Measurements from ENCODE around the gene OGFR. TPM values are rescaled to one million over a fixed set of nuclear protein-coding genes. Genes with fewer than 3 reads are reported as not detected.

Gene OGFR
- total RNA-seq, 1 experiment from 2014 or later: 46.1 TPM

DNA sequence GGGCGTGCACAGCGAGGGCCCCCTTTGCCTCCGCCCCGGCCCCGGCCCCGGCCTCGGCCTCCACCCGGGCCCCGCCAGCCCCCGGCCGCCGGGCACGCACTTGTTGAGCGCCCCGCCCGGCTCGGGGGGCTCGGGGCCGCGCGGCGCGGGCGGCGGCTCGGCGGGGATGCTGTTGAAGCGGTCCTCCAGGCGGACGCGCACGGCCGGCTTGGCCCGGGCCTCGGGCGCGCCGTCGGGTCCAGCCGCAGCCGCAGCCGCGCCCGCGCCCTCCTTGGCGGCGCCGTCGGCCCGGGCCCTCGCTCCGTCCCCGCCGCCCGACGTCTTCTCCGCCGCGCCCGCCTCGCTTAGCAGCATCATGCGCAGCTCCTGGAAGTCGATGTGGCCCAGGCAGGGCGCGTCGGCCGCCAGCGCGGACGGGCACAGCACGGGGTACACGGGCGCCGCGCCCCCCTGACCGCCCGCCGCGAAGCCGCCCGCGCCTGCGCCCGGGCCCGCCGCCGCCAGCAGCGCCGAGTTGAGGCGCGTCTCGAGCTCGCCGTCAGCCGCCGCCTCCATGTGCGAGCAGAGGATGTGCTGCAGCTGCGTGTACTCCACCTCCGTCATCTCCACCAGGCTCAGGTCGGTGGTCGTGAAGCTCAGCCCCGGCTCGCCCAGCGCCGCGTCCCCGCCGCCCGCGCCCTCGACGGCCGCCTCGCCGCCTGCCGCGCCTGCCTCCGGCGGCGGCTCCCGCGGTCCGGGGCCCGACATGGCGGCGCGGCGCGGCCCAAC is 56.5 kb downstream of the OGFR start:
- POLR2A ChIA-PET (ENCODE audit: low non-redundant PET): no interaction called here
- CTCF ChIA-PET: no interaction called here

DNA sequence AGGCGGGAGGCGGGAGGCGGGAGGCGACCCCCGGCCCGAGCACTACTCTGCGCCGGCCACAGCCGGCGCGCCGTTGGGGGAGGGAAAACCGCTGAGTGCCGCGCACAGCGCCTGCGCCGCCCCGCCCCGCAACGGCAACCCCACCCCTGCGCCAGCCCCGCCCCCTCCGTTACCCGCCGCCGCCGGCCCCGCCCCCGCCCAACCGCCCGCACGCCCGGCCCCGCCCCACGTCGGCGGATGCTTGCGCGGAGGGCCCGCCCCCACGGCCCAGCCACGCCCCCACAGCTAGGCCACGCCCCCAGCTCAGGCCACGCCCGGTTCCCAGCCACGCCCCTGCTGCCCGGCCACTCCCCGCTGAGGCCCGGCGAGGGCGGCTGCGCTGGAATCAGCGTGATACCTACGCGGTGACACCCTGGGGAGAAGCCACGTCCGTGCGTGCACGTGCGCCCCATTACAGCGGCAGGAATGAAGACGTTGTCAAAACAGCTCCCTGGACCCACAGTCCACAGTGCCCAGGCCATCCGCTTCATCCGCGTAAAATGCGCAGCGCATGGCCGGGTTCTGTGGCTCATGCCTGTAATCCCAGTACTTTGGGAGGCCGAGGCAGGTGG is 57.2 kb downstream of the OGFR start, which contains the start of gene TCFL5:
TCFL5 (minus strand) TSS at position 97 of the 611 bp plus-strand sequence. CDS start 152 bp downstream, outside the sequence.
- Histone ChIP-seq H3K4me3 (ENCODE audit: low read depth, low read length, poor library complexity, severe bottlenecking) (peak within 1 kb of the TSS; percentile 70), H3K4me1 (ENCODE audit: insufficient read depth, low read length, poor library complexity, severe bottlenecking) (peaks cover 10% of the 10 kb centered on the region), H3K36me3 (ENCODE audit: insufficient read depth, low read length, poor library complexity, severe bottlenecking) (peaks cover 12% of the 10 kb centered on the region), H3K27ac (ENCODE audit: low read depth, low read length, poor library complexity, severe bottlenecking) (peak within 1 kb of the TSS; percentile 59), H3K27me3 (replicated peaks; ENCODE audit: insufficient read depth, low read depth, low read length, poor library complexity) (no peaks in the 10 kb centered on the region), H3K9me3 (ENCODE audit: low read depth, low read length, poor library complexity, severe bottlenecking) (no peaks in the 10 kb centered on the region)
- DNase-seq (ENCODE audit: low spot score): peak; percentile 84
- TF ChIP-seq, protein P1, sequence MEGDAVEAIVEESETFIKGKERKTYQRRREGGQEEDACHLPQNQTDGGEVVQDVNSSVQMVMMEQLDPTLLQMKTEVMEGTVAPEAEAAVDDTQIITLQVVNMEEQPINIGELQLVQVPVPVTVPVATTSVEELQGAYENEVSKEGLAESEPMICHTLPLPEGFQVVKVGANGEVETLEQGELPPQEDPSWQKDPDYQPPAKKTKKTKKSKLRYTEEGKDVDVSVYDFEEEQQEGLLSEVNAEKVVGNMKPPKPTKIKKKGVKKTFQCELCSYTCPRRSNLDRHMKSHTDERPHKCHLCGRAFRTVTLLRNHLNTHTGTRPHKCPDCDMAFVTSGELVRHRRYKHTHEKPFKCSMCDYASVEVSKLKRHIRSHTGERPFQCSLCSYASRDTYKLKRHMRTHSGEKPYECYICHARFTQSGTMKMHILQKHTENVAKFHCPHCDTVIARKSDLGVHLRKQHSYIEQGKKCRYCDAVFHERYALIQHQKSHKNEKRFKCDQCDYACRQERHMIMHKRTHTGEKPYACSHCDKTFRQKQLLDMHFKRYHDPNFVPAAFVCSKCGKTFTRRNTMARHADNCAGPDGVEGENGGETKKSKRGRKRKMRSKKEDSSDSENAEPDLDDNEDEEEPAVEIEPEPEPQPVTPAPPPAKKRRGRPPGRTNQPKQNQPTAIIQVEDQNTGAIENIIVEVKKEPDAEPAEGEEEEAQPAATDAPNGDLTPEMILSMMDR (conservative IDR thresholded peaks at IDR 0.05; ENCODE audit: low read depth, low read length): no peak
- no peak for TF ChIP-seq EZH2 (IDR thresholded peaks at IDR 0.05; ENCODE audit: borderline replicate concordance, low read depth, low read length, poor library complexity, severe bottlenecking)
- CTCF ChIA-PET: interaction anchor here (0.6 kb wide), 1 partner anchor 57 kb away, joined by 4 read pairs; no protein-coding TSS in a partner anchor
- POLR2A ChIA-PET (ENCODE audit: low non-redundant PET): no interaction called here
- intact Hi-C loops (cut with micrococcal nuclease; ENCODE audit: unreplicated experiment): no loop called here
- no TSS peak for BruUV-seq (replicated peaks)

More for the DNA sequence above, 56.5 kb downstream of the OGFR start:
- H3K36me3 ChIP-seq (ENCODE audit: insufficient read depth, low read length, poor library complexity, severe bottlenecking): peaks cover 17% of the 10 kb centered on the region
- H3K4me1 ChIP-seq (ENCODE audit: insufficient read depth, low read length, poor library complexity, severe bottlenecking): peaks cover 10% of the 10 kb centered on the region
- H3K9me3 ChIP-seq (ENCODE audit: low read depth, low read length, poor library complexity, severe bottlenecking): no peaks in the 10 kb centered on the region
- H3K4me3 ChIP-seq (ENCODE audit: low read depth, low read length, poor library complexity, severe bottlenecking): peak overlapping the region; percentile 70
- H3K27ac ChIP-seq (ENCODE audit: low read depth, low read length, poor library complexity, severe bottlenecking): peak overlapping the region; percentile 59
- peak; percentile 51 for DNase-seq (ENCODE audit: low spot score)
- H3K27me3 ChIP-seq (replicated peaks; ENCODE audit: insufficient read depth, low read depth, low read length, poor library complexity): no peaks in the 10 kb centered on the region
- BruUV-seq (replicated peaks): no TSS peak
- TF ChIP-seq EZH2 (IDR thresholded peaks at IDR 0.05; ENCODE audit: borderline replicate concordance, low read depth, low read length, poor library complexity, severe bottlenecking): no peak
- intact Hi-C loops (cut with micrococcal nuclease; ENCODE audit: unreplicated experiment): no loop called here

Other genes starting within 250 kb of the OGFR start
- 44.5 and 48.8 TPM in 2 replicates for gene SLCO4A1, start 162.3 kb upstream of the OGFR start, total RNA-seq (2021)
- 8.7 and 15.9 TPM in 2 replicates for gene NTSR1, start 96.0 kb upstream of the OGFR start, total RNA-seq (2021)
- gene MRGBP, start 8.4 kb upstream of the OGFR start, total RNA-seq (2021): 26.5 and 27.9 TPM in 2 replicates
- 8.4 and 11.7 TPM in 2 replicates for gene COL9A3, start 12.2 kb downstream of the OGFR start, total RNA-seq (2021)
- 13.9 and 16.1 TPM in 2 replicates for gene TCFL5, start 57.0 kb downstream of the OGFR start, total RNA-seq (2021)
- 61.7 and 64.4 TPM in 2 replicates for gene DIDO1, start 121.7 kb downstream of the OGFR start, total RNA-seq (2021)
- gene GID8, start 133.3 kb downstream of the OGFR start, total RNA-seq (2021): 40.2 and 42.0 TPM in 2 replicates
- 0.17 TPM in 1 of 2 replicates, not detected in the other for gene SLC17A9, start 147.9 kb downstream of the OGFR start, total RNA-seq (2021)
- gene BHLHE23, start 202.1 kb downstream of the OGFR start, total RNA-seq (2021): not detected in 2 replicates